Central memory CD8-positive, alpha-beta T cell (primary cell): ENCODE results near the gene LDLRAD3.

Source experiments
- ATAC-seq: fragments of 150-1000 bp; cut with Tn5 transposase; replicated peaks from 2 replicates; pipeline ENCODE4 v1.10.0; 2022; ENCODE audit warnings: mild to moderate bottlenecking, moderate FRiP score, moderate number of reproducible peaks; ENCODE audit not compliant: poor library complexity, severe bottlenecking; ENCODE audit errors: extremely low read depth
- DNase-seq, 2 donors: peaks; one replicate each; pipeline ENCODE4 v3.0.0; 2021; ENCODE audit warnings: low spot score in 2 of 2
- H3K27ac Mint-ChIP-seq: one replicate; pipeline ENCODE4 v1.8.0; 2022; ENCODE audit warnings: low read depth, mild to moderate bottlenecking, moderate library complexity, mixed read lengths
- H3K27me3 Mint-ChIP-seq: one replicate; pipeline ENCODE4 v1.8.0; 2022; ENCODE audit warnings: mixed read lengths
- H3K36me3 Mint-ChIP-seq: one replicate; pipeline ENCODE4 v1.8.0; 2022; ENCODE audit warnings: mild to moderate bottlenecking, moderate library complexity, mixed read lengths; ENCODE audit not compliant: insufficient read depth
- H3K4me1 Mint-ChIP-seq: one replicate; pipeline ENCODE4 v1.8.0; 2022; ENCODE audit warnings: mixed read lengths
- H3K4me3 Mint-ChIP-seq: one replicate; pipeline ENCODE4 v1.8.0; 2022; ENCODE audit warnings: mild to moderate bottlenecking, moderate library complexity, mixed read lengths
- H3K9me3 Mint-ChIP-seq: one replicate; pipeline ENCODE4 v1.8.0; 2022; ENCODE audit warnings: mixed read lengths

The LDLRAD3 gene

DNA sequence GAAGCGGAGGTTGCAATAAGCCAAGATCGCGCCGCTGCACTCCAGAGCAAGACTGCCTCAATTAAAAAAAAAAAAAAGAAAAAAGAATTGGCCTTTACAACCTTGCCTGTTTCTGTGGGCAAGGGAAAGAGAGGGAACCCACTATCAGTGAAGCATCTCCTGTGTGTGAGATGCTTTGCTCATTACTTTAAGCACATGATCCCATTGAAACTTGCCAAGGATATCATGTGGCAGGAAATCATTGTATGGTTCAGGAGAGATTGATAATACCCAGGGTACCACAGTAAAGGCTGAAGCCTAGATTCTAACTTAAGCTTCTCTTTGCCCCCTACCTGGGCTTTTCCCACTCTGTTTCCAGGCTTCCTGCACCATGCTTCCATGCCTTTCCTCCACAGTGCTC, 3.6 kb downstream of the LDLRAD3 start:
- Mint-ChIP-seq H3K4me3 (no peak overlapping the region), H3K27ac (no peak overlapping the region), H3K27me3 (peaks cover 76% of the 10 kb centered on the region), H3K4me1 (peaks cover 12% of the 10 kb centered on the region), H3K9me3 (no peaks in the 10 kb centered on the region), H3K36me3 (peaks cover 6% of the 10 kb centered on the region)
- ATAC-seq, result no peak
- DNase-seq, result no peak

DNA sequence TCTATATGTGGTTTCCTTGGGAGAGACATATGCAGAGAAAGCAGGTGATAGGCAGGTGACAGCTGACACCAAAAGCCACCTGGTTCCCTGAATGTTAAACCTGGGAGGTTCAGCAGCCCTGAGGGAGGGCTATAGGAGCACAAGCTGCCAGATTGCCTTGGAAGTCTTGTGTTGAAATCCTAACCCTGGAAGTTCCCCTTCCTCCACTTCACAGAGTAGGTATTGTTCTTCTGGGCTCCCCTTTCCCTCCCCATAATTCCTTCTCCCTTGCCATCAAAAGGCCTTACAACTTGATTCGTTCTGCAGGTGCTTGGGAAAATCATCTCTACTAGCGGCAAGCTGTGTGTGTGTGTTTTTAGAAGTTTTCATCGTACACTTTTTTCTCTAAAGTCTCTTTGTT, 5.4 kb downstream of the LDLRAD3 start:
- Mint-ChIP-seq H3K9me3 (no peaks in the 10 kb centered on the region), H3K36me3 (peaks cover 4% of the 10 kb centered on the region), H3K27ac (no peak overlapping the region), H3K27me3 (peaks cover 58% of the 10 kb centered on the region), H3K4me1 (peaks cover 3% of the 10 kb centered on the region), H3K4me3 (no peak overlapping the region)
- no peak for ATAC-seq
- DNase-seq, result no peak

GRCh38 chr11:35950082-35950481, 6.2 kb downstream of the LDLRAD3 start:
- peaks cover 4% of the 10 kb centered on the region for H3K36me3 Mint-ChIP-seq
- no peaks in the 10 kb centered on the region for H3K9me3 Mint-ChIP-seq
- H3K27me3 Mint-ChIP-seq, result peaks cover 50% of the 10 kb centered on the region
- H3K4me3 Mint-ChIP-seq, result no peak overlapping the region
- no peak overlapping the region for H3K27ac Mint-ChIP-seq
- DNase-seq, result no peak
- H3K4me1 Mint-ChIP-seq, result no peaks in the 10 kb centered on the region
- no peak for ATAC-seq

DNA sequence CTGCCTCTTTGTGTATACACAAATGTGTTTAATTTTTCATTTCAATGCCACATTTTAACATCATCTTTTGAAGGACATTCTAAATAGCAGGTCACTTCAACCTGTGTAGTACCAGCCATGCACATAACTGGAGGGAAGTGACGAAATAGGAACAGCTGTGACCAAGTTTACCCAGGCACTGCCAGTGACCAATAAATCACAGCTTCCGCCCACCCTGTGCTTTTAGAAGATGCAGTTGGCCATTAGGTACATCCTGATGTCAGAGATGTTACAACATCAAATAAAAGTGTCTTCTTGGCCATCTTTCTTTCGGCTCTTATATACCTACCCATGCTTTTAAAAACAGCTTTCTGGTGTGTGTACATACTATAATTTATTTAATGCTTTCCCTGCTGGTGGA, 7.8 kb downstream of the LDLRAD3 start:
- Mint-ChIP-seq H3K9me3 (no peaks in the 10 kb centered on the region), H3K36me3 (peaks cover 4% of the 10 kb centered on the region), H3K4me3 (no peak overlapping the region), H3K27me3 (peaks cover 34% of the 10 kb centered on the region), H3K4me1 (no peaks in the 10 kb centered on the region), H3K27ac (no peak overlapping the region)
- no peak for ATAC-seq
- DNase-seq, result no peak

- no peaks in the 10 kb centered on the region for H3K9me3 Mint-ChIP-seq
- H3K4me3 Mint-ChIP-seq, result no peak overlapping the region
- DNase-seq (no peak), ATAC-seq (no peak)
- no peak overlapping the region for H3K27ac Mint-ChIP-seq
- H3K36me3 Mint-ChIP-seq, result peaks cover 4% of the 10 kb centered on the region
- H3K4me1 Mint-ChIP-seq, result no peaks in the 10 kb centered on the region
- H3K27me3 Mint-ChIP-seq, result peaks cover 32% of the 10 kb centered on the region
Observed at GRCh38 chr11:35953081-35953760, 9.4 kb downstream of the LDLRAD3 start.

- peaks cover 32% of the 10 kb centered on the region for H3K27me3 Mint-ChIP-seq
Observed at GRCh38 chr11:35954205-35954604, 10.3 kb downstream of the LDLRAD3 start.

GRCh38 chr11:35955636-35956035, 11.8 kb downstream of the LDLRAD3 start:
- Mint-ChIP-seq H3K36me3 (peaks cover 4% of the 10 kb centered on the region), H3K27ac (no peak overlapping the region), H3K4me3 (no peak overlapping the region), H3K9me3 (no peaks in the 10 kb centered on the region), H3K27me3 (peaks cover 19% of the 10 kb centered on the region), H3K4me1 (no peaks in the 10 kb centered on the region)
- ATAC-seq, result no peak
- no peak for DNase-seq

More at GRCh38 chr11:35954205-35954604, 10.3 kb downstream of the LDLRAD3 start:
- no peak overlapping the region for H3K4me3 Mint-ChIP-seq
- H3K27ac Mint-ChIP-seq, result no peak overlapping the region
- no peaks in the 10 kb centered on the region for H3K9me3 Mint-ChIP-seq
- DNase-seq, result no peak
- no peak for ATAC-seq
- H3K4me1 Mint-ChIP-seq, result no peaks in the 10 kb centered on the region
- H3K36me3 Mint-ChIP-seq, result peaks cover 4% of the 10 kb centered on the region

- Mint-ChIP-seq H3K4me1 (no peaks in the 10 kb centered on the region), H3K27me3 (peaks cover 19% of the 10 kb centered on the region), H3K27ac (no peak overlapping the region), H3K9me3 (no peaks in the 10 kb centered on the region), H3K36me3 (no peaks in the 10 kb centered on the region), H3K4me3 (no peak overlapping the region)
- no peak for DNase-seq
- no peak for ATAC-seq
Observed at GRCh38 chr11:35962369-35963138, 18.7 kb downstream of the LDLRAD3 start.

GRCh38 chr11:35963911-35964310, 20.0 kb downstream of the LDLRAD3 start:
- Mint-ChIP-seq H3K36me3 (no peaks in the 10 kb centered on the region), H3K9me3 (no peaks in the 10 kb centered on the region), H3K4me3 (no peak overlapping the region), H3K4me1 (no peaks in the 10 kb centered on the region), H3K27ac (no peak overlapping the region), H3K27me3 (peaks cover 19% of the 10 kb centered on the region)
- ATAC-seq (no peak), DNase-seq (no peak)

GRCh38 chr11:35964841-35965240, 21.0 kb downstream of the LDLRAD3 start:
- Mint-ChIP-seq H3K4me3 (no peak overlapping the region), H3K9me3 (no peaks in the 10 kb centered on the region), H3K4me1 (no peaks in the 10 kb centered on the region), H3K27ac (no peak overlapping the region), H3K27me3 (peaks cover 19% of the 10 kb centered on the region), H3K36me3 (no peaks in the 10 kb centered on the region)
- ATAC-seq, result no peak
- DNase-seq, result no peak

DNA sequence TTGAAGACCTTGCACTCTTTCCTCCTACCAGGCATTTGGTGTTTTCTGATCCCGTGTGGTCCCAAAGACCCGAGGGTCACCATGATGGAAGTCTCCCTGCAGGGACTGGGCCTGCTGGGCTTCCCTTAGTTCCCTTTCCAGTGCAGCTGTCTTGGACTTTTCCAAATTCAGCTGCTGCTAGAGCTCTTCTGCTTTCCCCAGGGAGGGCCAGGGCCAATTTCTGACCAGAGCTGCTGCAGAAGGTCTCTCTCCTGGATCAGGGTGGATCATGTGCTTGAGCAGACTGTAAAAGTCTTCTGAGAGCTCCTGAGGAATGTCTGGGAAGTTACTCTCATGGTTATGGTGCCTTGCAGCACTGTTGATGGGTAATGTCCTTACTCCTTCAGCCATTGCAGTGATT, 23.2 kb downstream of the LDLRAD3 start:
- H3K27ac Mint-ChIP-seq, result no peak overlapping the region
- H3K4me3 Mint-ChIP-seq, result no peak overlapping the region
- H3K36me3 Mint-ChIP-seq, result no peaks in the 10 kb centered on the region
- no peak for ATAC-seq
- no peak for DNase-seq
- peaks cover 30% of the 10 kb centered on the region for H3K27me3 Mint-ChIP-seq
- no peaks in the 10 kb centered on the region for H3K4me1 Mint-ChIP-seq
- no peaks in the 10 kb centered on the region for H3K9me3 Mint-ChIP-seq

DNA sequence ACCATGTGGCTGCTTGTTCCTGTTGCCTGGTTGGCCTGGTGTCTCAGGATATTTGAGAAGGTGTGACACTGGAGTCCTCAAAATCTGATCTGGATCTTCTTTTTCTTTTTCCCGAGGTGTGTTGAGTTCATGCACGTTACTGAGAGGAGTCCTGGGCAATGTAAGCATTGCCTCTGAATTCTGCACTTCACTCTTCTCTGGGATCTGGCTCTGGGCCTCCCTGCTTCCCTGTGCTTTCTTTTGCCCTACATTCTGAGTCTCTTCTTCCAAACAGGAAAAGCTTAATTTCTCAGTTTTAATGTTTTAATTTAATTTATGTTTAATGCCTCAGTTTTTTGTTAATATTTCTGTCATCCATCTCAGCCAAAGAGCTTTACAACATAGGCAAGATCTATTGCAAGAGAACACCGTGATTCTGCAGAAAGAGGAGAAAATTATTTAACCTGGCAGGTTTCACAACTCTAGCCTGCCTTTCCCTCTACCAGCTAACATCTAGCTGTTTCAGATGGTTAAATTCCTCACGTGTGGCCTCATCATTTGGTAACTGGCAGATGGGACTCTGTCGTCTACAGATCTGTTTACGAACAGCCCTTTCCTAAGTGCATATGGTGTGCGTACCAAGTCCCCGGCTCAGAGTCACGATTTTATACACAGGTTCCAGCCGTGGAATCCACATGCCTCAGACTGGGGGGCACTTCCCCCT, 24.7 kb downstream of the LDLRAD3 start:
- ATAC-seq, result no peak
- no peak overlapping the region for H3K4me3 Mint-ChIP-seq
- peaks cover 21% of the 10 kb centered on the region for H3K27me3 Mint-ChIP-seq
- H3K9me3 Mint-ChIP-seq, result no peaks in the 10 kb centered on the region
- DNase-seq, result no peak
- no peak overlapping the region for H3K27ac Mint-ChIP-seq
- H3K4me1 Mint-ChIP-seq, result no peaks in the 10 kb centered on the region
- H3K36me3 Mint-ChIP-seq, result no peaks in the 10 kb centered on the region
